ENCODE results near the gene PTGDS.

Gene PTGDS

DNA sequence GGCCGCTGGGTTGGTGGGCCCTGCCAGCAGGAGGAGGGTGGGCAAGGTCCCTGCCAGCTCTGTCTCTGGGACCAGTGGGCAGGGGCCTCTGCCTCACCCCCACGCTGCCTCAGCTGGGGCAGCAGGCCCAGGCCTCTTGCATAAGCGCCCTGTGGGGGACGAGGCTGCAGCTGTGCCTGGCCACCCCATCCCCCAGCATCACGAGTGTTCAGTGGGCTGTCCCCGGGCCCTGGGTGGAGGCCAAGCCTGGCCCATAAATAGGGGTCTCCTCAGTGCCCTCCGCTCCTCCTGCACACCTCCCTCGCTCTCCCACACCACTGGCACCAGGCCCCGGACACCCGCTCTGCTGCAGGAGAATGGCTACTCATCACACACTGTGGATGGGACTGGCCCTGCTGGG, at the start of gene PTGDS:
PTGDS (plus strand) TSS at position 282 of the 400 bp plus-strand sequence; CDS start at position 357, 75 bp downstream.
- no peak for DNase-seq

DNA sequence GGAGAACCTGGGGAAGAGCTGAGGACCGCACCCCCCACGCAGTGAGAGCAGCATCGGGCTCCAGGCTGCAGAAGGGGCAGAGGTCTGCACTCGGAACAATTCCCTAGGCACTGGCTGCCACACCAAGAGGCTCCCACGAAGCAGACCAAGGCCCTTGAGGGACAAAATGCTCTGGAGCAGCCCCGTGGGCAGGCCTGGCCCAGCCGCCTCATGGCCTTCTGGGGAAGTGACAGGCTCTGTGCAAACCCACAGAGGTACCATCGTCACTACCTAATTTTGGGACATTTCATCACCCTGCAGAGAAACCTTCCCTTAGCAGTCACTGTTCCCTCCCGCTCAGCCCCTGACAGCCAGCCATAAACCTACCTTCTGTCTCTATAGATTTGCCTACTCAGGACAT, 48.7 kb upstream of the PTGDS start:
- DNase-seq: no peak

DNA sequence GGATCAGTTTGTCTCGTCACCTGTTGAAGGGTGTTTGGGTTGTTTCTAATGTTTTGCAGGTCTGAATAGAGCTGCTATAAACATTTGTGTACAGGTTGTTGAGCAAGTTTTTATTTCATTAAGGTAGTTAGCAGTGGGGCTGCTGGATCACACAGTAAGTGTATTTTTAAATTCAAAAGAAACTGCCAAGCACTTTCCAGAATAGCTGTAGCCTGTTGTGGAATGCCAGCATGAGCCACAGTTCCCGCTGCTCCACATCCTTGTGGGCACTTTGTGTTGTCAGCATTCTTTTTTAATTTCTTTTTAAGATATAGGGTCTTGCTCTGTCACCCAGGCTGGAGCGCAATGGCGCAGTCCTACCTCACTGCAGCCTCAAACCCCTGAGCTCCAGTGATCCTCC, 47.3 kb upstream of the PTGDS start:
- no peak for DNase-seq

DNA sequence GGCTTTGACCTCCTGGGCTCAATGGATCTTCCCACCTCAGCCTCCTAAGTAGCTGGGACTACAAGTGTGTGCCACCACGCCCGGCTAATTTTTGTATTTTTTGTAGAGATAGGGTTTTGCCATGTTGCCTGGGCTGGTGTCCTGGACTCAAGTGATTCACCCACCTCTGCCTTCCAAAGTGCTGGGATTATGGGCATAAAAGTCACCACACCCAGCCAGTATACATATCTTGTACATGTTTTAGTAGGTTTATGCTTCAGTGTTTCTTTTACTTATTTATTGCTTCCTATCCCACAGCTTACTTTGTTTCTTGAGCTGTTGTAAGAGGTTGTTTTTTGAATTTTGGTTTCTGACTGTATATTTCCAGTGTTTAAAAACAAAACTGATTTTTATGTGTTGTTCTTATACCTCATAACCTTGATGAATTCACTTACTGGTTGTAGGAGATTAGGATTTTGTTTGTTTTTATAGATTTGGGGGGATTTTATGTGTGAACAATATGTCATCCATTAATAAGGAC, 45.6 kb upstream of the PTGDS start:
- no peak for DNase-seq

DNA sequence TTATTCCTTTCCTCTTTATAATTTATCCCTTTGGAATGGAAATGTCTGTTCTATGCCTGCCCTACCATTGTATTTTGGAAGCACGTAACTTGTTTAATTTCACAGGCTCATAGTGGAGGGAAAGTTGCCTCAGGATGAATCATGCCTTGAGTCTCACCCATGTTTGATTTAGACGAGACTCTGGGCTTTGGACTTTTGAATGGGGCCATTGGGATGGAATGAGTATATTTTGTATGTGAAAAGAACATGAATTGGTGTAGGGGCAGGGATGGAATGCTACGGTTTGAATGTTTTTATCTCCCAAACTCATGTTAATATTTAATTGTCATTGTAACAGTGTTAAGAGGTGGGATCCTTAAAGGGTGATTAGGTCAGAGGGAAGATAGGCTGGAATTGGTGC, 43.0 kb upstream of the PTGDS start:
- DNase-seq: no peak

DNA sequence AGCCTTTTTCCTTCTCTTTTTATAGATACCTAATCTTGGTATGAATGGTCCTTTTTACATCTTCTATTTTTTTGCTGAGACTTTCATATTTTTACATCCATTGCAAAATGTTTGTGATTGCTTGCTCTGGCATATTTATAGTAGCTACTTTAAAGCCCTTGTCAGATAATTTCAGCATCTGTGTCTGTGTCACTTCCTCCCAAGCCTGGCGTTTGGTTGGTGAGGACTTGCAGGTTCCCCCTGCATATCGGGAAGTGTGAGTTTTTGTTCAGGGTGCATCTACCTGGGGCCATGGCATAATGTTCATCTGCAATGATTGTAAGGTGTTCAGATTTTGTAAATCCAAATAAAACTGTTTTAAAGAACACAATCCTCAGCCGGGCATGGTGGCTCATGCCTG, 41.7 kb upstream of the PTGDS start:
- DNase-seq: no peak

DNA sequence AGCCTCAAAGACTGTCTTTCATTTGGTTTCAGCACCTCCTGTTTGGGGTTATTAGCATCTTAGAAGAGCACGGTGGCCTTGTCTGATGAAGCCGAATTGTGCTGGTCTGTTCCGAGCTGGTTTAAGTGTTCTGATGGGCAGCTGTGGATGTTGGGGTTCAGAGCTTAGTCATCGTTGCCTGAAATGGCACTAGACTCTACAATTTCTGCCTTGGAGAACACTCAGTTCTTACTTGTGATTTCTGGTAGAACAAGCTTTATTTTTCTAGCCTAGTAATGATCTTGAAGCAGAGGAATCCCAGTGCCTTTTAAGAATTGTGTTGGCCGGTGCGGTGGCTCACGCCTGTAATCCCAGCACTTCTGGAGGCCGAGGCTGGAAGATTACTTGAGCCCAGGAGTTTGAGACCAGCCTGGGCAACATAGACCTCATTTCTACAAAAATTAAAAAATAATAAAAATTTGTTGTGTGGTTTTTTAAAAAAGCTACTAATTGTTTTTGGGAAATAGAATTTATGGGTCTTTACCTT, 40.6 kb upstream of the PTGDS start:
- DNase-seq: no peak

DNA sequence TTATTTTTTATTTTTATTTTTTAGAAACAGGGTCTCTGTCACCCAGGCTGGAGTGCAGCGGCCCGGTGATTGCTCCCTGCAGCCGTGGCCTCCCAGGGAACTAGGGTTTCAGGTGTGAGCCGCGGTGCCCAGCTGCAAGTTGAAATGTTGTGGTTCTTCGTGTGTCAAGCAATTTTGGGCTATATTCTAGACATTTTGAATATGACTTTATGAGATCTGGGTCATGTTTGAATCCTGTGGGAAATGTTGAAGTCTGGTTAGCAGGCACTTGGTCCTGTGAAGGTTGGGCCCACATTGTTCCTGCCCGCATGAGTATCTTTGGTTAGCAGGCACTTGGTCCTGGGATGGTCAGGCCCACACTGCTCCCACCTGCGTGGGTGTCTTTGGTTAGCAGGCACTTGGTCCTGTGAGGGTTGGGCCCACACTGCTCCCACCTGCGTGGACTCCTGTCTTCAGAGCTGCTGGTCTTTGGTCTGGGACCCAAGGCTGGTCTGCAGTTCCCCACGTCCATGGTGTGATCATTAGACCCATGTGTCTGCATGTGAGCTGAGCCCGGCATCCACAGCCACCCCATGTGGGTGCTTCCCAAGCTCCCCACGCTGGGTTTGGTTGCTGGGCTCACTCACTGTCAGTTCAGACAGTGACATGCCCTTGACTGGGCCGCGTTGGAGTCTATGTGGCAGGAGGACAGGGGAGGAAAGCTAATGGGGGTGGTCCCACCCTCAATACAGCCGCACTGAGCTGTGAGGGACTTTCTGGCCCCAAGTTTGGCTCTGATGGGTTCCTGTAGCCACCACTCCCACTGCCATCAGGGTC, 39.9 kb upstream of the PTGDS start:
- no peak for DNase-seq

DNA sequence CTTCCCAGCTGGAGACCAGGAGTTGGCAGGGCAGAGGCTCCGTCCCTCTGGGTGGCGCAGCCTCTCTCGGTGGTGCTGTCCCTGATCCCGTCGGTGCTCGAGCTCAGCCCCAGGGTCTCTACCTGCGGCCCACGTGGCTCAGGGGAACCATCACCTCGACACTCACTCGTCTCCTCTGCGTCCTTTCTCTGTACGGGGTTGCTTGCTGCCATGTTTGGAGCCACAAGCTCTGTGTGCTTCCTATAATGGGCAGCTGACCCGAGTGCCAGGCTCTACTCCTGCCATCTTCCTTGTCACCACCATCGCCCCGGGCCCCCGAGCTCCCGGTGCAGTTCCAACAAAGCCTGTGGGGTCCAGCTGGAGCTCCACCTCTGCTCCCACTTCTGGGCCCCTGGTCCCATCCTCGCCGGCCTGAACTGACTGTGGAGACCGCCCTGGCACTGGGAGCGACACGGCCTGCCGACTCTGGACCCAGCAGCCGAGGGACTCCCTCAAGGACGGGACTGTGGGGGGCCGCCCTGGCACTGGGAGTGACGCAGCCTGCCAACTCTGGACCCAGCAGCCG, 37.8 kb upstream of the PTGDS start:
- DNase-seq: no peak

DNA sequence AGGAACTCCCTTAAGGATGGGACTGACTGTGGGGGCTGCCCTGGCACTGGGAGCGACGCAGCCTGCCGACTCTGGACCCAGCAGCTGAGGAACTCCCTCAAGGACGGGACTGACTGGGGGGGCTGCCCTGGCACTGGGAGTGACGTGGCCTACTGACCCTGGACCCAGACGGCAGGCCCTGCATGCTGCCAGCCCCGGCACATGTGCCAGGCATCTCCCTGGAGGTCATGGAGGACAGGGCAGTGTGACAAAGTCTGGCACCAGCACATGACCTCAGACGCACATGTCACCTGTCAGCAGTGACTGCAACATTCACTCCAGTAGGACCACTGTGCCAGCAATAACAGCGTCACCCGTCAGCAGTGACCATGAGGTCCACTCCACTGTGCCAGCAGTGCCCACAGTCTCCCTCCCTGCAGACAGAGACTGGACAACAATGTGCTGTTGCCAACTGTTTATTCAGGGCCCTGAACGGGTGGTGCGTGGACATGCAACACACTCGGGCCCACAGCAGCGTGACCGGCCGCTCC, 37.2 kb upstream of the PTGDS start:
- DNase-seq: no peak

DNA sequence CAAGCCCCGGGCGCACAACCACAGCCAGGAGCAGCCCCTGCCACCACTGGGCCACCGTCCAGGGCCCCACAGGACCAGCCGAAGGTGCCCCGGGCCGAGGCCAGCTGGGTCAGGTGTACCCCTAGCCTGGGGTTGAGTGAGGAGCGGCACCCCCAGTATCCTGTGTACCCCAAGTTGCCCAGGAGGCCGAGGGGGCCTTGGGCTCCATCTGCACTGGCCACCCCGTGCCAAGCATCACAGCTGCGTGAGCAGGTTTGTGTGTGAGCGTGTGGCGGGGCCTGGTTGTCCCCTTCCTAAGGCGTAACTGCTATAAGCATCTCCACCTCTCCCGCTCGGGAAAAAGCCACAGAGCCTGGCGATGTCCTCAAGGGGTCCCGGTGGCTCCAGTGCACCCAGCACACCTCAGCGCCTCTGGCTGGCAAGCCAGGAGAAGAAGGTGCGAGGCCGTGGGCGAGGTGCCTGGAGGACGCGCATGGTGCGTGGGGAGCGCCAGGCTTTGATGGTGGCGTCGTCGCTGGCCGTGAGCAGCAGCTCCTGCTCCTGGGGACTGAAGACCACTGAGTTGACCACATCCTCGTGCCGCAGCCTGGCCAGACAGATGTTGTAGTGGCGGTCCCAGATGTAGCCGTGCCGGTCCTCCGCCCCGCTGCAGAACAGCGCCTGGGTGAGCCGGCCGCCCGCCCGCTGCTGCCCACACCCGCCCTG, 36.6 kb upstream of the PTGDS start:
- no peak for DNase-seq

DNA sequence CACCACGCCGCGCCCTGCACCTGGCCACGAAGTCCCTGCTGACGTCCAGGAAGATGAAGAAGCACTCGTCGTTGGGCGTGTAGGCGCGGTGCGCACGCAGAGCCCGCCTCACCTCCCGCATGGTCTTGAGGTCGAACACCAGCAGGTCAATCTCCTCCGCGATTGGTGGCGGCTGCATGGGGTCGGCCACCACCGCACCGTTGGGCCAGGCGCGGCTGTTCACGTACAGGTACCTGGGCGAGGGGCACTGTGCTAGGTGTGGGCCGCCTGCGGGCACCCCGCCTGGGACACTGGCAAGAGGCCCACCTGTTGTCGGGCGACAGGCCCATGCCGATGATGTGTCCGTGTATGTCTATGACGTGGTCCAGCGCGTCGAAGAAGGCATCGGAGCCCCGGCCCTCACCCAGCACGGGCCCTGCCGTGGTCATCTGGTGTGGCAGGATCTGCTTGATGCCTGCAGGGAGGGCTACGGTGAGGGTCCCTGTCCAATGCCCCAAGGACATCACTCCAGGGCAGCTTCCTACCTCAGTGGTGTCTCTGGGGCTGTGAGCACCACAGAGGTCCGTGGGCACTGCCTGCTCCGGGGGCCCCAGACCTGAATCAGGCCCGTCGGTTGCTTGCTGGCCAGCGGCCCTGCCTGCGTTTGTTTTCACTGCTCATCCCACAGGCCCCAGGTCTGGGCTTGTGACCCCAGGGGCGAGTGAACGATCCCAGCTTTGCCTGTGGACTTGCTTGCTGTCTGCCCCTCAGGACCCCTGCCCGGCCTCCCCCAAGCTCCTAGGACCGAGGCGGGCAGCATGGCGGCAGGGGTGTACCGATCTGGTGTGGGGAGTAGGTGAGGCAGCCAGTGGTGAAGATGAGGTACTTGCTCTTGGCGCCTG, 35.8 kb upstream of the PTGDS start:
- no peak for DNase-seq

DNA sequence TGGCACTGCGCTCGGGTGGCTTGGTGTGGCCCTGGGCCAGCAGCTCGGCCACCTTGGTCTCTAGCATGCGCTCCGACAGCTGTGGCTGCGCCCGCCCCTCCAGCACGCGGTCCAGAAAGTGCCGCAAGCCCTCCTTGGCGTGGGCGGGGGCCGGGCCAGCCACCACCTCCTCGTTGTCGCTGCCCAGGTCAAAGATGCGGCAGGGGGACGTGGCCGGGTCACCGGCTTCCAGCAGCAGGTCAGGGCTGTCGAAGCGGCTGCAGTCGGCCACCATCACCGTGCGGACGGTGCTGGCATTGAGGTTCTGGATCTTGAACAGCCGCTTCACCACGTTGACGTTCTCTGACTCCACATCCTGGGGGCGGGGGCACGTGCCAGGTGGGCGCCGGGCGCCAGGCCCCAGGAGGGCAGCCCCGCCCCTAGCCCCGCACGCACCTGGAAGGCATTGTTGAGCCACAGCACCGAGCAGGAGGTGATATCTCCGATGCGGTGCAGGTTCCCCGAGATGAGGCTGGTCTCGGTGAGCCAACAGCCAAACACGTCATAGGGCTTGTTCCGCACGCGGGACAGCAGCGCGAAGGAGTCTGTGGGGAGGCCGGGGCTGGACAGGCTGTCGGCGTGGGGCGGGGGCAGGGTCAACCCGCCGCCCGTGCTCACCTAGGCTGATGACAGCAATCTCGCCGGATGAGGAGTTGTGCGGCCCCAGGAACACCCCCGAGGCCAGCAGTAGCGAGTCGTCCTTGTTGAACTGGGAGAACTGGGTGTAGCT, 35.0 kb upstream of the PTGDS start:
- DNase-seq: no peak

DNA sequence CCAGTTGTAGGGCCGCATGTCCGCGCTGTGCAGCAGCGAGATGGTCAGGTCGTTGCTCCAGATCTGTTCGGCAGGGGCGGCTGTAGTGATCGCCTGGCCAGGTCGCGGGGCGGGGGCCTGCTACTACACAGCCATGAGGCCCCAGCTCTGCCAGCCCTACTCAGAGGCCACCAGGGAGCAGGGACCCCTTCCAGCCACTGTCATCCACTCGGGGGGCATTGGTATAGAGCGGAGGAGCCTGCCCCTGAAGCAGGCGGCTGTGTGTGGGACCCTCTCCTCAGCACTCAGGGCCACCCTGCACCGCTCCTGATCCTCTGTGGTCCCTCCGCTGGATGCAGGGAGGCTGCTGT, 34.4 kb upstream of the PTGDS start:
- no peak for DNase-seq

DNA sequence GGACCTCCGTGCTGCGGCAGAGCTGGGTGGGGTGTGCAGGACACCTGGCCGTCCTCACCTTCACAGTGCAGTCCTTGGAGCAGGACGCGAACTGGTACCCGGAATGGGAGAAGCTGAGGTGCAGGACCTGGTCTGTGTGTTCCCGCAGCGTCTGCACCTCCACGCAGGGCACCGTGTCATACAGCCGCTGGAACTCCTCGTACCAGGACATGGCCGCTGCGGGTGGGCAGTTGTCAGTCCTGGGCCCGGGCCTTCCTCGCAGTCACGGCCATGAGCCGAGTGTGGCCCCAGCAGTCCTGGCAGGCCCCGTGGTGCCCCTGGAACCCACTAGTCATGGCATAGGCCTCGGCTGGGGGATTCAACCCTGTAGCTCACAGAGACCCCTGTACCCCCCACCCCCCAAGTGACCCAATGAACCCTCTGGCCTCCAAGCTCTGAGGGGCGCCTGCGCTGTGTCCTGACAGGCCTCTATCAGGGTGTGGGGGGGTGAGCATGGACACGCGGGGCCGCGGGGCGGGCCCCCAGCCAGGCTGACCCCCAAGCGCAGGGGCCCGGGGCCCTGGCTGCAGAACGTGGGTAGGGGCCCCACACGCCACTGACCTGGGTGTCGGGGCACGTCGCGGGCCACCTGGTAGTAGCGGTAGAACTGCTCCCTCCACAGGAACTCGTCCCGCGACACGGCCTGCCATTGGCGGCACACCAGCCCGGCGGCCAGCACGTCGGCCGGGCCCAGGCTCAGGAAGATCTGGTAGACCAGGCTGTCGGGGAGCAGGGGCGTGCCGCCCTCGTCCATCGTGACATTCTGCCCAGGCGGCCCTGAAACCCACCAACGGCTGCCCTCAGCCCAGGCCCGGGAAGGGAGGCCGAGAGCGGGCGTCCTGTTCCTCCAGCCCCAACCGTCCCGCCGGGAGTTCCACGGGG, 33.8 kb upstream of the PTGDS start:
- no peak for DNase-seq

DNA sequence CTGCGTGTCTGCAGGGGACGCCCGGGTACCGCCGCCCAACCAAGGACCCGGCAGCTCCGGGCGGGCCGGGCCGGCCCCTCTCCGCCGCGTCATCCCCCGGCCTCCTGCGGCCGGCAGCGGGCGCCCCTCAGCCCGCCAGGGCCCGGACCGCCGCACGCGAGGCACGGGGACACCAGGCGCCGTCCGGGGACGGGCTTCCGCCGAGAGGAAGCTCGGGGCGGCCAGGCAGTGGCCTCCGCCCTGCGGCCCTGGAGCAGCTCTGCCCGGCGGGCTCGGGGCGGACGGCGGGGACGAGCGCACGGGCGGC, 33.1 kb upstream of the PTGDS start:
- peak; percentile 43 for DNase-seq

DNA sequence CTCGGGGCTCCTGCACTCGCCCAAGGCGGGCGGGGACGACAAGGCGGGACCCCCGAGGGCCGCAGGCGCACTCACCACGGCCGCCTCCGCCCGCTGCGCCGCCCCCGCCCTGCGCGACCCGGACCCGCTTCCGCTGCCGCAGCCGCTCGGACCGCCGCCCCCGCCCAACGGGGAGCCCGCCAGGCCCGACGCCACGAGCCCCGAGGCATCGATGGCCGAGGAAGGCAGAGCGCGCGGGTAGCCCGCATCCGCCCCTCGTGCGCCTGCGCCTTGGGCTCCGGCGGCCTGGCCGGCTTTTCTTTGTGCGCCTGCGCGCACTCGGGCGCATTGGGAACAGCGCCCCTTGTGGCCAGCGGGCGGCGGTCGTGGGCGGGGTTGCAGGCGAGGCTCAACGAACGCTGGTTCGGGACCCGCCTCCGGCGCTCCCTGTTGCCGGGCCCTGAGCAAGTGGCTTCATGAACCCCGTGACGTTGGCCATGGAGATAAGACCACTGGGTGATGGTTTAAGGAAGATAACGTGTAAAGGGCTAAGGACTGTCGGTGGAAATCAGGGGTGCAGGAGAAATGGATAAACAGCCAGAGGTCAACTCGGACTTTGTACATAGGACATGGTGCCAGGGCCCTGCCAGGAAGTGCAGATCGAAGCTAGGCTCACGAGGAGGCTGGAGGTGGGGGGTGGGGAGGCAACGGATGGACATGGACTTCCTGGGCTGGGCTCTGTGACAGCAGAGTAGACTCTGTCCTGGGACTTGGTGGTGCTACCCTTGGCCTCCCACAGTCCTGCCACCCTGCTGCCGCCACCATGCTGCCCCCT, 32.6 kb upstream of the PTGDS start, which contains the start of the genes C8G and FBXW5:
C8G (plus strand) TSS at position 725 of the 814 bp plus-strand sequence; CDS start at position 803, 78 bp downstream.
FBXW5 (minus strand) TSS at position 220 of the 814 bp plus-strand sequence. CDS start 655 bp downstream, outside the sequence.
- DNase-seq: peak; percentile 92

DNA sequence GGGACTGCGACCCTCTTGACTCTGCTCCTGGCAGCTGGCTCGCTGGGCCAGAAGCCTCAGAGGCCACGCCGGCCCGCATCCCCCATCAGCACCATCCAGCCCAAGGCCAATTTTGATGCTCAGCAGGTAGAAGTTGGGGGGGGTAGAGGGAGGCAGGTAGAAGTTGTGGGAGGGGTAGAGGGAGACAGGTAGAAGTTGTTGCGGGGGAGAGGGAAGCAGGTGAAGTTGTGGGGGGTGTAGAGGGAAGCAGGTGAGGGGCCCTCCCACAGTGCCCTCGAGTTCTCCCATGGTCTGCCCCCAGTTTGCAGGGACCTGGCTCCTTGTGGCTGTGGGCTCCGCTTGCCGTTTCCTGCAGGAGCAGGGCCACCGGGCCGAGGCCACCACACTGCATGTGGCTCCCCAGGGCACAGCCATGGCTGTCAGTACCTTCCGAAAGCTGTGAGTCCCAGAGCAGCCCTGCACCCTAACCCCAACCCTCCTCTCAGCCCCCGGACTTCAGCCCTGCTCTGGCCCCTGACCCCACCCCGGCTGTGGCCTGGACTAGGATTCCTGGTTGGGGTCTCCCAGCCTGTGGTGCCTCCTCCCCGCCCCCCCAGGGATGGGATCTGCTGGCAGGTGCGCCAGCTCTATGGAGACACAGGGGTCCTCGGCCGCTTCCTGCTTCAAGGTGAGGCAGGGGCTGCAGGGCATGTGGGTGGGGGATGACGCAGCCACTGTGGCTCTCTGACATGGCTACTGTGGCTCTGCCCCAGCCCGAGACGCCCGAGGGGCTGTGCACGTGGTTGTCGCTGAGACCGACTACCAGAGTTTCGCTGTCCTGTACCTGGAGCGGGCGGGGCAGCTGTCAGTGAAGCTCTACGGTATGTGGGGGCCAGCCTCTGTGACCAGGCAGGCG, 31.7 kb upstream of the PTGDS start:
- no peak for DNase-seq
